IMR-90 (cell line): ENCODE results near the gene MAPKAP1. TPM values are rescaled to one million over a fixed set of nuclear protein-coding genes. Genes with fewer than 3 reads are reported as not detected.

Experiments
- ATAC-seq: fragments of 200-7000 bp; cut with Tn5 transposase; 2 replicates; pipeline ENCODE4 v1.9.1; 2020; ENCODE audit warnings: low read depth, mild to moderate bottlenecking, moderate library complexity
- BruUV-seq: library from RNA; stranded (reverse); fragments of 400-500 nt; replicated peaks from 2 replicates; lab custom pipeline; 2021; lab: Mats Ljungman, UMichigan
- CTCF ChIA-PET: fragments of 300-600 bp; formaldehyde crosslinking; extraction: SDS; loops from one replicate; lab custom pipeline; 2021; ENCODE audit warnings: antibody characterized with exemption; lab: Yijun Ruan, JAX
- POLR2A ChIA-PET: fragments of 300-600 bp; sonication (Branson Sonifier 250); formaldehyde crosslinking; loops from one replicate; lab custom pipeline; 2022; ENCODE audit warnings: antibody characterized with exemption; ENCODE audit not compliant: unreplicated experiment; lab: Charles Lee
- DNase-seq: peaks from one replicate; pipeline ENCODE4 v3.0.0; 2013
- H2AFZ ChIP-seq: replicated peaks from 2 replicates; pipeline ENCODE3; 2013; ENCODE audit warnings: low read length, mild to moderate bottlenecking; ENCODE audit not compliant: poor library complexity
- H2AK5ac ChIP-seq: 2 replicates; pipeline ENCODE4 v1.6.1; 2013; ENCODE audit warnings: low read depth, low read length, inconsistent platforms
- H2AK9ac ChIP-seq: replicated peaks from 2 replicates; pipeline ENCODE3; 2013; ENCODE audit warnings: mild to moderate bottlenecking, low read depth, low read length, moderate library complexity; ENCODE audit not compliant: poor library complexity
- H2BK120ac ChIP-seq: 2 replicates; pipeline ENCODE4 v1.6.1; 2013; ENCODE audit warnings: low read depth, low read length, inconsistent platforms
- H2BK15ac ChIP-seq: 3 replicates; pipeline ENCODE4 v1.6.1; 2013; ENCODE audit warnings: low read depth, low read length, inconsistent platforms
- H2BK20ac ChIP-seq: 2 replicates; pipeline ENCODE4 v1.6.1; 2013; ENCODE audit warnings: low read depth, mild to moderate bottlenecking, inconsistent platforms, low read length, moderate library complexity
- H2BK5ac ChIP-seq: 2 replicates; pipeline ENCODE4 v1.6.1; 2013; ENCODE audit warnings: mild to moderate bottlenecking, low read depth, low read length, inconsistent platforms; ENCODE audit not compliant: poor library complexity, severe bottlenecking
- H3K14ac ChIP-seq: replicated peaks from 2 replicates; pipeline ENCODE4 v1.6.1; 2013; ENCODE audit warnings: low read depth, low read length, inconsistent platforms
- H3K18ac ChIP-seq: 2 replicates; pipeline ENCODE4 v1.6.1; 2013; ENCODE audit warnings: low read depth, low read length, control low read depth
- H3K23ac ChIP-seq: 2 replicates; pipeline ENCODE4 v1.6.1; 2013; ENCODE audit warnings: low read depth, low read length, inconsistent platforms
- H3K27ac ChIP-seq: 2 replicates; pipeline ENCODE4 v1.5.1; 2013; ENCODE audit warnings: mild to moderate bottlenecking, control low read depth, low read length; ENCODE audit not compliant: insufficient read depth
- H3K27me3 ChIP-seq: 2 replicates; pipeline ENCODE4 v1.6.1; 2013; ENCODE audit warnings: low read length; ENCODE audit not compliant: control insufficient read depth, insufficient read depth
- H3K36me3 ChIP-seq: 2 replicates; pipeline ENCODE4 v1.6.1; 2013; ENCODE audit warnings: low read length, mixed read lengths; ENCODE audit not compliant: control insufficient read depth, insufficient read depth
- H3K4ac ChIP-seq: 2 replicates; pipeline ENCODE4 v1.6.1; 2013; ENCODE audit warnings: low read depth, low read length, inconsistent platforms
- H3K4me1 ChIP-seq: 2 replicates; pipeline ENCODE4 v1.6.1; 2013; ENCODE audit warnings: low read length, mixed read lengths; ENCODE audit not compliant: control insufficient read depth, insufficient read depth
- H3K4me2 ChIP-seq: 2 replicates; pipeline ENCODE4 v1.6.1; 2013; ENCODE audit warnings: low read depth, mild to moderate bottlenecking, control low read depth, low read length, moderate library complexity
- H3K4me3 ChIP-seq: 2 replicates; pipeline ENCODE4 v1.5.1; 2013; ENCODE audit warnings: low read depth, mild to moderate bottlenecking, control low read depth, low read length, moderate library complexity; ENCODE audit not compliant: insufficient read depth
- H3K56ac ChIP-seq: 2 replicates; pipeline ENCODE4 v1.6.1; 2013; ENCODE audit warnings: low read length, inconsistent platforms; ENCODE audit not compliant: insufficient read depth; ENCODE audit errors: extremely low read depth
- H3K79me1 ChIP-seq, 2 experiments: 2 replicates each; pipeline ENCODE4 v1.6.1; 2013; ENCODE audit warnings: low read length in 2 of 2, inconsistent platforms in 1 of 2, low read depth in 1 of 2
- H3K9ac ChIP-seq: 2 replicates; pipeline ENCODE4 v1.6.1; 2013; ENCODE audit warnings: low read depth, low read length, control low read depth
- H3K9me1 ChIP-seq: 2 replicates; pipeline ENCODE4 v1.6.1; 2013; ENCODE audit warnings: low read length, inconsistent platforms; ENCODE audit not compliant: insufficient read depth
- H3K9me3 ChIP-seq: 2 replicates; pipeline ENCODE4 v1.6.1; 2013; ENCODE audit warnings: low read length; ENCODE audit not compliant: control insufficient read depth, insufficient read depth
- H4K20me1 ChIP-seq: 2 replicates; pipeline ENCODE4 v1.6.1; 2013; ENCODE audit warnings: low read length, inconsistent platforms; ENCODE audit not compliant: insufficient read depth
- H4K5ac ChIP-seq: 2 replicates; pipeline ENCODE4 v1.6.1; 2013; ENCODE audit warnings: mild to moderate bottlenecking, low read depth, low read length, control low read depth
- H4K8ac ChIP-seq, 2 experiments: 2 replicates each; pipeline ENCODE4 v1.6.1; 2013; ENCODE audit warnings: low read depth in 2 of 2, low read length in 2 of 2, control low read depth in 1 of 2, inconsistent platforms in 1 of 2
- H4K91ac ChIP-seq: 2 replicates; pipeline ENCODE4 v1.6.1; 2013; ENCODE audit warnings: low read depth, low read length, inconsistent platforms; ENCODE audit not compliant: insufficient read depth
- BHLHE40 ChIP-seq: fragments of 150-350 bp; IDR thresholded peaks from 2 replicates; pipeline ENCODE4 v1.6.1; 2016; ENCODE audit warnings: mild to moderate bottlenecking, low read depth, low read length
- CEBPB ChIP-seq: IDR thresholded peaks from 2 replicates; pipeline ENCODE4 v1.6.1; 2012; ENCODE audit warnings: low read depth, low read length, improper control_type of control experiment
- CHD1 ChIP-seq: IDR thresholded peaks from 2 replicates; pipeline ENCODE4 v1.6.1; 2012; ENCODE audit warnings: low read depth, low read length, improper control_type of control experiment
- FOS ChIP-seq: fragments of 150-350 bp; IDR thresholded peaks from 2 replicates; pipeline ENCODE4 v1.6.1; 2016; ENCODE audit warnings: low read depth, low read length
- MAFK ChIP-seq: IDR thresholded peaks from 2 replicates; pipeline ENCODE4 v1.6.1; 2012; ENCODE audit warnings: low read depth, low read length, improper control_type of control experiment
- MAZ ChIP-seq: IDR thresholded peaks from 2 replicates; pipeline ENCODE4 v1.6.1; 2012; ENCODE audit warnings: low read depth, mild to moderate bottlenecking, low read length, improper control_type of control experiment, moderate library complexity, borderline replicate concordance
- NFE2L2 ChIP-seq: fragments of 150-350 bp; IDR thresholded peaks from 2 replicates; pipeline ENCODE4 v1.6.1; 2016; ENCODE audit warnings: low read depth, mild to moderate bottlenecking, low read length
- RAD21 ChIP-seq: IDR thresholded peaks from 2 replicates; pipeline ENCODE4 v1.6.1; 2012; ENCODE audit warnings: low read length, improper control_type of control experiment
- RFX5 ChIP-seq: IDR thresholded peaks from 2 replicates; pipeline ENCODE4 v1.8.0; 2012; ENCODE audit warnings: low read depth, mild to moderate bottlenecking, low read length, moderate library complexity
- WGBS, 2 experiments: methylation state at CpG; one replicate each; pipeline versions ENCODE4 v1.1.5 to v1.1.7; 2013; ENCODE audit warnings: missing lambda C conversion rate in 2 of 2; ENCODE audit not compliant: insufficient read length in 1 of 2; ENCODE audit errors: extremely low coverage in 2 of 2; 5-methylcytosine and 5-hydroxymethylcytosine counted together
- dilution Hi-C: fragments of 300-500 bp; cut with HindIII; formaldehyde crosslinking; loops from one replicate; pipeline ENCODE4 v1.14.3; 2018; ENCODE audit warnings: low sequenced_read_pairs; ENCODE audit not compliant: unreplicated experiment
- in situ Hi-C: fragments of 300-500 bp; cut with MboI; formaldehyde crosslinking; loops from 3 replicates; pipeline ENCODE4 v1.14.3; 2019; ENCODE audit warnings: low sequenced_read_pairs, inconsistent platforms, mixed read lengths
- intact Hi-C: fragments of 100-400 bp; cut with micrococcal nuclease; formaldehyde crosslinking; loops from 2 replicates; pipeline ENCODE4 v1.10.0; 2022
- polyA plus RNA-seq, 3 experiments: library from polyadenylated mRNA; depleted of rRNA; stranded (reverse); fragments of >200 nt; gene quantifications; 2 replicates each; pipeline ENCODE4 v1.2.3, GENCODE V29; 2012; ENCODE audit warnings: low replicate concordance in 1 of 3
- total RNA-seq: library from RNA; depleted of rRNA; stranded (reverse); fragments of >200 nt; gene quantifications from 2 replicates; pipeline ENCODE4 v1.2.3, GENCODE V29; 2012
- TF ChIP-seq, protein P1 (sequence below): fragments of 150-350 bp; IDR thresholded peaks from 2 replicates; pipeline ENCODE4 v1.6.1; 2016; ENCODE audit warnings: low read depth, mild to moderate bottlenecking, low read length, moderate library complexity, borderline replicate concordance
- TF ChIP-seq, protein P2 (sequence below): fragments of 150-350 bp; IDR thresholded peaks from 2 replicates; pipeline ENCODE4 v1.6.1; 2017; ENCODE audit warnings: mild to moderate bottlenecking, antibody characterized with exemption, low read length, low read depth

Gene MAPKAP1
- total and polyA plus RNA-seq, 2 of the 4 experiments (the other 2 are of a cell fraction): 87.2 to 158 TPM

DNA sequence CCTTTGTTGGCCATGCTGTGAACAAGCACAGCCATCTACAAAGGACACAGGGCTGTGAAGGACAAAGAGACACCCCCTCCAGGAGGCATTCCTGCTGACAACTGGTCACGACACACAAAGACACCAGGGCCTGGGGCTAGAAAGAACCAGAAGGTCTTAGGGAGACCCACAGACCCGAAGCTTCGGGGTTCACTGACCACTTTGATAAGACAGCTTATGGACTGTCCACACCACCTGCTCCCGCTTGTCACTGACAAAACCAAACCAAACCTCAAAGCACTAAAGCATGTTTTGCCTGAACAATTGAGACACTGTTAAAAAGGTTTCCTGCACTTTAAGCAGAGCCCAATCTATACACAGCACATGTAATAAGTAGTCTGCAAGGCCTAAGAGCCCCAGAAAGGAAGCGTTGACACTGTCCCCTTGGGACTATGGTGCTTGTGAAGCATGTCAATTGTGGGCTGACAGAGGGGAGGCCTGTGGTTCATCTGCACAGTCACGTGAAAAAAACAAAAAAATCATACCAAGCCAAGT is 260.4 kb downstream of the MAPKAP1 start:
- Histone ChIP-seq H4K91ac (no peak overlapping the region), H3K9me3 (no peaks in the 10 kb centered on the region), H3K56ac (no peak overlapping the region), H2AK5ac (no peak overlapping the region), H3K18ac (no peak overlapping the region), H3K23ac (no peak overlapping the region), H2BK5ac (no peak overlapping the region), H3K27ac (no peak overlapping the region), H4K8ac (no peak overlapping the region), H4K20me1 (no peaks in the 10 kb centered on the region), H2AFZ (no peak overlapping the region), H2BK120ac (no peak overlapping the region), H3K9ac (no peak overlapping the region), H3K4me2 (no peak overlapping the region), H2BK20ac (no peak overlapping the region), H2BK15ac (no peak overlapping the region), H3K14ac (no peak overlapping the region), H3K79me1 (0 out of 4 replicates have a peak, but pooled peaks cover 0 to 6% of the 10 kb centered on the region in 2 experiments), H3K27me3 (no peaks in the 10 kb centered on the region), H3K4ac (no peak overlapping the region), H3K9me1 (0 out of 2 replicates have a peak, but pooled peaks cover 5% of the 10 kb centered on the region), H3K36me3 (peaks cover 9% of the 10 kb centered on the region), H4K5ac (no peak overlapping the region), H3K4me3 (no peak overlapping the region), H3K4me1 (no peaks in the 10 kb centered on the region), H2AK9ac (no peak overlapping the region)
- dilution Hi-C loops: no loop called here
- ChIA-PET POLR2A (no interaction called here), CTCF (no interaction called here)
- no peak for ATAC-seq
- TF ChIP-seq NFE2L2 (no peak), CHD1 (no peak), RFX5 (no peak), BHLHE40 (no peak), RAD21 (no peak), MAFK (no peak), FOS (no peak), CEBPB (no peak), MAZ (no peak)
- TF ChIP-seq, protein P1, sequence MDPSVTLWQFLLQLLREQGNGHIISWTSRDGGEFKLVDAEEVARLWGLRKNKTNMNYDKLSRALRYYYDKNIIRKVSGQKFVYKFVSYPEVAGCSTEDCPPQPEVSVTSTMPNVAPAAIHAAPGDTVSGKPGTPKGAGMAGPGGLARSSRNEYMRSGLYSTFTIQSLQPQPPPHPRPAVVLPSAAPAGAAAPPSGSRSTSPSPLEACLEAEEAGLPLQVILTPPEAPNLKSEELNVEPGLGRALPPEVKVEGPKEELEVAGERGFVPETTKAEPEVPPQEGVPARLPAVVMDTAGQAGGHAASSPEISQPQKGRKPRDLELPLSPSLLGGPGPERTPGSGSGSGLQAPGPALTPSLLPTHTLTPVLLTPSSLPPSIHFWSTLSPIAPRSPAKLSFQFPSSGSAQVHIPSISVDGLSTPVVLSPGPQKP: no peak
- TF ChIP-seq, protein P2, sequence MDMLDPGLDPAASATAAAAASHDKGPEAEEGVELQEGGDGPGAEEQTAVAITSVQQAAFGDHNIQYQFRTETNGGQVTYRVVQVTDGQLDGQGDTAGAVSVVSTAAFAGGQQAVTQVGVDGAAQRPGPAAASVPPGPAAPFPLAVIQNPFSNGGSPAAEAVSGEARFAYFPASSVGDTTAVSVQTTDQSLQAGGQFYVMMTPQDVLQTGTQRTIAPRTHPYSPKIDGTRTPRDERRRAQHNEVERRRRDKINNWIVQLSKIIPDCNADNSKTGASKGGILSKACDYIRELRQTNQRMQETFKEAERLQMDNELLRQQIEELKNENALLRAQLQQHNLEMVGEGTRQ: no peak
- 40% methylated on average over 1 of the region's 6 CpGs; no CpG with 5 or more reads in 1 of the 2 experiments for WGBS, 2 experiments
- in situ Hi-C loops: no loop called here
- intact Hi-C loops: no loop called here
- DNase-seq: no peak
- no TSS peak for BruUV-seq
